CD14-positive monocyte (primary cell): ENCODE data around the gene C3orf18. TPM values are rescaled to one million over a fixed set of nuclear protein-coding genes. Genes with fewer than 3 reads are reported as not detected.
A peak's percentile ranks its signal among the peaks of the same experiment; 100 is the strongest.

ENCODE experiments used
- DNase-seq, 3 donors: peaks; one replicate each; pipeline ENCODE4 v3.0.0-alpha.2; 2011 to 2022
- H2AFZ ChIP-seq: 2 replicates; pipeline ENCODE4 v1.6.0; 2012; ENCODE audit warnings: mild to moderate bottlenecking, low read depth, low read length, inconsistent platforms; ENCODE audit not compliant: insufficient read depth, poor library complexity, severe bottlenecking
- H3K27ac ChIP-seq, 2 donors: 1 replicate in 1 of 2; 2 replicates in 1 of 2; pipeline ENCODE4 v1.5.1; 2012 to 2013; ENCODE audit warnings: low read length in 2 of 2, control low read depth in 1 of 2, inconsistent platforms in 1 of 2, low read depth in 1 of 2, mild to moderate bottlenecking in 1 of 2
- H3K27me3 ChIP-seq, 2 donors: one replicate each; pipeline versions ENCODE4 v1.6.0 to v1.6.1; 2011 to 2013; ENCODE audit warnings: low read length in 2 of 2; ENCODE audit not compliant: control insufficient read depth in 2 of 2, insufficient read depth in 2 of 2
- H3K36me3 ChIP-seq, 2 donors: replicated peaks in 1 of 2; 1 replicate in 1 of 2; 2 replicates in 1 of 2; pipeline versions ENCODE4 v1.5.1 to v1.6.1; 2012 to 2013; ENCODE audit warnings: low read length in 2 of 2, control low read depth in 1 of 2, inconsistent platforms in 1 of 2, mild to moderate bottlenecking in 1 of 2; ENCODE audit not compliant: insufficient read depth in 2 of 2, control insufficient read depth in 1 of 2
- H3K4me1 ChIP-seq, 2 donors: 1 replicate in 1 of 2; 2 replicates in 1 of 2; pipeline versions ENCODE4 v1.5.1 to v1.6.1; 2012 to 2013; ENCODE audit warnings: low read length in 2 of 2, control low read depth in 1 of 2, inconsistent platforms in 1 of 2, mild to moderate bottlenecking in 1 of 2, moderate library complexity in 1 of 2; ENCODE audit not compliant: insufficient read depth in 2 of 2, control insufficient read depth in 1 of 2
- H3K4me2 ChIP-seq: replicated peaks from 2 replicates; pipeline ENCODE3; 2012; ENCODE audit warnings: low read length, moderate library complexity, mild to moderate bottlenecking; ENCODE audit not compliant: poor library complexity, severe bottlenecking; ENCODE audit errors: extremely low read depth
- H3K4me3 ChIP-seq, 3 experiments: fragments of 200-600 bp in 1 of 3; sonication (generic) in 1 of 3; replicated peaks in 1 of 3; 1 replicate in 2 of 3; 2 replicates in 1 of 3; pipeline ENCODE4 v1.5.1; 2011 to 2013; ENCODE audit warnings: low read length in 3 of 3, mild to moderate bottlenecking in 3 of 3, control low read depth in 2 of 3, low read depth in 2 of 3, inconsistent platforms in 1 of 3, moderate library complexity in 1 of 3
- H3K79me2 ChIP-seq: 2 replicates; pipeline ENCODE4 v1.6.0; 2012; ENCODE audit warnings: mild to moderate bottlenecking, control low read depth, inconsistent platforms, low read length, moderate library complexity; ENCODE audit not compliant: insufficient read depth
- H3K9ac ChIP-seq: 2 replicates; pipeline ENCODE4 v1.6.0; 2017; ENCODE audit warnings: low read length, mild to moderate bottlenecking; ENCODE audit not compliant: insufficient read depth, poor library complexity, severe bottlenecking
- H3K9me3 ChIP-seq, 2 donors: replicated peaks in 1 of 2; 1 replicate in 1 of 2; 2 replicates in 1 of 2; pipeline versions ENCODE4 v1.5.1 to v1.6.1; 2012 to 2013; ENCODE audit warnings: low read length in 2 of 2, control low read depth in 1 of 2; ENCODE audit not compliant: control insufficient read depth in 1 of 2, insufficient read depth in 1 of 2
- H4K20me1 ChIP-seq: 2 replicates; pipeline ENCODE4 v1.6.0; 2012; ENCODE audit warnings: mild to moderate bottlenecking, low read length, control low read depth, moderate library complexity; ENCODE audit not compliant: insufficient read depth
- H3K27ac Mint-ChIP-seq, 7 donors: one replicate each; pipeline ENCODE4 v1.8.0; 2020; ENCODE audit warnings: mild to moderate bottlenecking in 7 of 7, mixed read lengths in 7 of 7, moderate library complexity in 6 of 7, inconsistent platforms in 2 of 7
- H3K27me3 Mint-ChIP-seq, 3 donors: one replicate each; pipeline ENCODE4 v1.8.0; 2021 to 2022; ENCODE audit warnings: low read depth in 3 of 3, mild to moderate bottlenecking in 3 of 3, mixed read lengths in 3 of 3, moderate library complexity in 3 of 3, inconsistent platforms in 1 of 3
- H3K36me3 Mint-ChIP-seq, 2 donors: one replicate each; pipeline ENCODE4 v1.8.0; 2020; ENCODE audit warnings: mixed read lengths in 2 of 2, inconsistent platforms in 1 of 2, mild to moderate bottlenecking in 1 of 2
- H3K4me1 Mint-ChIP-seq: one replicate; pipeline ENCODE4 v1.8.0; 2020; ENCODE audit warnings: mild to moderate bottlenecking, mixed read lengths
- H3K4me3 Mint-ChIP-seq, 2 donors: one replicate each; pipeline ENCODE4 v1.8.0; 2020; ENCODE audit warnings: mild to moderate bottlenecking in 2 of 2, mixed read lengths in 2 of 2, moderate library complexity in 1 of 2
- H3K9me3 Mint-ChIP-seq, 7 donors: one replicate each; pipeline ENCODE4 v1.8.0; 2020 to 2022; ENCODE audit warnings: mixed read lengths in 7 of 7, mild to moderate bottlenecking in 6 of 7, moderate library complexity in 6 of 7, inconsistent platforms in 2 of 7
- CTCF ChIP-seq: fragments of 200-600 bp; IDR thresholded peaks from one replicate; pipeline ENCODE4 v1.8.0; 2022; ENCODE audit warnings: antibody characterized with exemption, mild to moderate bottlenecking
- WGBS: methylation state at CpG from one replicate; pipeline ENCODE4 v1.1.5; 2013; ENCODE audit warnings: missing lambda C conversion rate; ENCODE audit not compliant: insufficient coverage; 5-methylcytosine and 5-hydroxymethylcytosine counted together
- intact Hi-C, 2 donors: fragments of 100-400 bp; cut with micrococcal nuclease; formaldehyde crosslinking; loops; one replicate each; pipeline versions ENCODE4 v1.15.0 to v1.15.1; 2023
- polyA plus RNA-seq, 3 donors: library from polyadenylated mRNA; depleted of rRNA in 1 of 3; unstranded in 2 of 3; stranded (reverse) in 1 of 3; fragments of 300-500 nt in 2 of 3; fragments of >200 nt in 1 of 3; fragmentation: Illumina TruSeq in 2 of 3; gene quantifications; 1 replicate in 2 of 3; 2 replicates in 1 of 3; pipeline ENCODE4 v1.2.3, GENCODE V29; 2012 to 2021

The C3orf18 gene
- polyA plus RNA-seq, 3 donors = 0.18 to 1.5 (median 0.76) TPM

- H3K4me1 Mint-ChIP-seq = peaks cover 91% of the 10 kb centered on the region
- peak in 2 of 3 donors; percentile 30 to 35 for DNase-seq
Measured at GRCh38 chr3:50609071-50609762, 41.7 kb upstream of the C3orf18 start.

GRCh38 chr3:50608278-50608677 is 40.7 kb upstream of the C3orf18 start:
- peaks cover 81% of the 10 kb centered on the region for H3K79me2 ChIP-seq
- peaks cover 62% of the 10 kb centered on the region for H4K20me1 ChIP-seq
- peak overlapping the region in 1 of 3 experiments; percentile 93 for H3K4me3 ChIP-seq
- peaks cover 85 to 97% of the 10 kb centered on the region in 2 donors for H3K4me1 ChIP-seq
- H3K4me2 ChIP-seq = peak overlapping the region; percentile 96
- H3K27me3 ChIP-seq = no peaks in the 10 kb centered on the region
- intact Hi-C loops = loop anchor here in 1 of 2 donors (2.0 kb wide), 1 partner anchor 15 kb away; no protein-coding TSS in a partner anchor
- H3K4me1 Mint-ChIP-seq = peaks cover 92% of the 10 kb centered on the region
- H3K36me3 ChIP-seq = peaks cover 29 to 40% of the 10 kb centered on the region in 2 donors
- H3K9me3 ChIP-seq = no peaks in the 10 kb centered on the region
- peaks cover 51 to 58% of the 10 kb centered on the region in 2 donors for H3K36me3 Mint-ChIP-seq
- H3K9ac ChIP-seq = no peak overlapping the region
- DNase-seq = no peak
- H3K27me3 Mint-ChIP-seq = peaks cover 0 to 5% (median 0%) of the 10 kb centered on the region in 3 donors
- peak overlapping the region in 4 of 7 donors; percentile 25 to 60 (median 54) for H3K27ac Mint-ChIP-seq
- no peak overlapping the region for H2AFZ ChIP-seq
- no peaks in the 10 kb centered on the region for H3K9me3 Mint-ChIP-seq
- peak overlapping the region in 1 of 2 donors; percentile 28 for H3K27ac ChIP-seq
- no peak overlapping the region for H3K4me3 Mint-ChIP-seq
- WGBS = 78% methylated on average over 2 of the region's 7 CpGs
- TF ChIP-seq CTCF = no peak

More at GRCh38 chr3:50609071-50609762, 41.7 kb upstream of the C3orf18 start:
- no peaks in the 10 kb centered on the region for H3K9me3 Mint-ChIP-seq
- H3K79me2 ChIP-seq = peaks cover 75% of the 10 kb centered on the region
- peak overlapping the region; percentile 96 for H3K4me2 ChIP-seq
- no peaks in the 10 kb centered on the region for H3K27me3 ChIP-seq
- TF ChIP-seq CTCF = no peak
- H3K4me3 Mint-ChIP-seq = peak overlapping the region; percentile 93 to 97
- H3K4me3 ChIP-seq = peak overlapping the region in 2 of 3 experiments; percentile 82 to 93
- H3K36me3 Mint-ChIP-seq = peaks cover 41 to 48% of the 10 kb centered on the region in 2 donors
- H3K9ac ChIP-seq = no peak overlapping the region
- peaks cover 0 to 4% (median 0%) of the 10 kb centered on the region in 3 donors for H3K27me3 Mint-ChIP-seq
- WGBS = 28% methylated on average over 3 of the region's 5 CpGs
- H4K20me1 ChIP-seq = peaks cover 62% of the 10 kb centered on the region
- no peak overlapping the region for H2AFZ ChIP-seq
- peak overlapping the region; percentile 17 to 83 for H3K27ac ChIP-seq
- peaks cover 84 to 97% of the 10 kb centered on the region in 2 donors for H3K4me1 ChIP-seq
- no peaks in the 10 kb centered on the region for H3K9me3 ChIP-seq
- H3K27ac Mint-ChIP-seq = peak overlapping the region; percentile 53 to 86 (median 79)
- intact Hi-C loops = loop anchor here in 1 of 2 donors (2.0 kb wide), 1 partner anchor 16 kb away; no protein-coding TSS in a partner anchor
- H3K36me3 ChIP-seq = peaks cover 22 to 35% of the 10 kb centered on the region in 2 donors
